HG03139 (cell line): ENCODE data around the gene RAP2A.

ENCODE experiments used
- ATAC-seq: cut with Tn5 transposase; IDR thresholded peaks from one replicate; pipeline ENCODE4 v1.9.1; 2021; ENCODE audit not compliant: unreplicated experiment

Gene RAP2A

GRCh38 chr13:97446448-97446847, 12.5 kb downstream of the RAP2A start:
- ATAC-seq = no peak

DNA sequence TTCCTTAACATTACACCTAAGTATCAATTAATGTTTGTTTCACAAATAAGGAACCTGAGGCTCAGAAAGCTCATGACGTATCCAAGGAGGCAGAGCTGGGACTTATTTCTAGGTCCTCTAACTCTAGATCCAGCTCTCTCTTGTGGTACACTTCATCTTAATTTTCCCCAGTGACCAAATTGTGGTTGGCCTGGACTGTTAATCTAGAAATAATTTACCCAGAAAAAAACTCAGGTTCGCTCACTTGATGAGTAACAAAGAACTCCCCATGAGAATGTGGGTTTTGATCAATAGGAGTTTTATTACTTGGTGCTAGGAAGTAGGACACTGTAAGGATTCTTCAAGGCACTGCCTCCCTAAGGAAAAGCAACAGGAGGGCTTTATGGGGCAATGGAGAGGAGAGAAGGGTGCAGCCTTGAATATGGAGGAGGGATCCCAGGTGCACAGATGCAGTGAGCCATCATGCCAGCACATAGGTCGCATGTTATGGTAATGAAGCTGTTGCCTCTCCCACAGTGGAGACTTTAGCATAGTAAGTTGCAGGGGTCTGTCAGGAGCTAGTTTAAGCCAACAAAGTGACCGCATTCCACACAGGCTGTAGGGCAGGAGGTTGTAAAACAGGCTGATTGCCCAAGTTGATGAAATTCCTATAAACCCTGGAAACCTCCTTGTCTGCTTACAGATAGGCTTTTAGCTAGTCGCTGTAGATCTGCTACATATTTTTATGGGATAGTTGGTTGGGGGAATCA, 14.7 kb downstream of the RAP2A start:
- ATAC-seq = peak; percentile 64

GRCh38 chr13:97454699-97455098, 20.7 kb downstream of the RAP2A start:
- ATAC-seq = no peak

DNA sequence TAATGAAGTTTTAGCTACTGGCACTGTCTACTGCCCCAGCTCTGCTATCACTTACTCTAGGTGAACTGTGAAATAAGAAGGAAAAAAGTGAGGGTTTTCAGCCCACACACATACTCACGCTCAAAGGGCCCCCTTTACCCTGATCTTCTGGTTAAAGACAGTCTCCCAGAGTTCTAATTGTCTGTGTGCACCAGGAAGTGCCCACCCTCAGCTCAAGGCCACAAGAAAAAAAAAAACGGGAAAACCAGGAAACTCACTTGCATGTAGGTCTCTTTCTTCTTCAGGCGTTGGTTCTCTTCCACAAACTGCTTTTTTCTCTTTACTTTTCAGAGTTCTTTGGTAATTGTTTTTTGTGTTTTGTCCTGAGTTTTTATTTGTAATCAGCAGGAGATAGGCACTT, 22.1 kb downstream of the RAP2A start:
- no peak for ATAC-seq

DNA sequence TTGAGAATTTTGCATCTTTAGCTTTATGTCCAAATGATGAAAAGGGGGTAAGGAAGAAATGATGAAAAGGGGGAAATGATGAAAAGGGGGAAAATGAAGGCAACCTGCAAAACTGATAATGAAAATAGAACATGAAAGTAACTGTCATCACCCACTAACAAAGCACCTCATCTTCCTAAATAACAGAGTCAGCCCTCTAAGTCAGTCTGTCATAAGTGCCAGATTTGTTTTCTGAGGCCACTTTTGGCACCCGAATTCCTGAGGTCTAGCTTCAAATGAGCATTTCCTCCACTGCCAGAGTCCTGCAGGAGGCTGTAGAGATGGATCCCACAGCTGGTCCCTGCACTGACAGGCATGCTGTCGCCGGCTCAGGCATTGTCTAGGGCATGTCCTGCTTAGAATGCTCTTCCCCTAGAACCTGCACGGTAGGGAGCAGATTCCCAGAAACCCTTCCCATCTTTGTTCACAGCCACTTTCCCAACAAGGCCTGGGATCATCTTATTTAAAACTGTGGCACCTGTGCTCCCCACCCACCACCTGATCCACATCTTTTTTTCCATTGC, 25.3 kb downstream of the RAP2A start:
- no peak for ATAC-seq

- ATAC-seq = peak; percentile 92
Observed at GRCh38 chr13:97460004-97460775, 26.2 kb downstream of the RAP2A start.

GRCh38 chr13:97460853-97461252, 26.9 kb downstream of the RAP2A start:
- no peak for ATAC-seq

GRCh38 chr13:97464561-97464960, 30.6 kb downstream of the RAP2A start:
- no peak for ATAC-seq

DNA sequence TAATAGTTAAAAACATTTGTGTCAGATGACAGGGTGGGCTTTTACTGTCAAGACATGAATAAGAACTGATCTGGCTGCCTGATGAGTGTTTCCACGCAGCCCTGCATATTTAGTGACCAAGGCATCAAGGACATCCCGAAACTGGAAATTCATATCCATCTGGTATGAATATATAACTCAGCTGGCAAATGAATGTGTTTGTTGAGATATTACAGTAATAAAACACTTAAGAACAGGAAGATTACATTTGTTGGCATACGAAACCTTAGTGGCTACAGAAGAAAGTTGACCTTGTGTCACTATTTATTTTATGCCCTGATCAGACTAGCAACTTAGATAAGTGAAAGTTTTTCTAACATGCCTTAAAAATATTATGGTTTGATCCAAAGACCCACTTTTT, 32.8 kb downstream of the RAP2A start:
- ATAC-seq = no peak

DNA sequence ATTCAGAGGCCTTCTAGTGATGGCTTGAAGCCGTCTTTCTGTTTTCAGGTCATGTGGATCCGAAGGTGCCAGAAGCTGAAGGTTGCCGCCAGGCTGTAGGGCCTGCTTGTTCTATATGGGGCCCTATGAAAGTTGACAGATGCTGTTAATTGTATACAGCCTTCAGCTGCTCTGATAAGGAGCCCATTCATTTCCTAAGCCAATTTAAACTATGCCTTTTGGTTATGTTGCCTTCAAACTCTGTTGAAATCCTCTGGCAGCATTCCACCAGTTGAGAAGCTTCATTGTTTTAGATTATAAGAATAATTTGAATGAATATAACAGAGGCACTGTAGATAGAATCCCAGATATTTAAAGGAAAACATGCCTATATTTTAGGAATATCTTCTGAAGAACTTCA, 34.4 kb downstream of the RAP2A start:
- no peak for ATAC-seq

DNA sequence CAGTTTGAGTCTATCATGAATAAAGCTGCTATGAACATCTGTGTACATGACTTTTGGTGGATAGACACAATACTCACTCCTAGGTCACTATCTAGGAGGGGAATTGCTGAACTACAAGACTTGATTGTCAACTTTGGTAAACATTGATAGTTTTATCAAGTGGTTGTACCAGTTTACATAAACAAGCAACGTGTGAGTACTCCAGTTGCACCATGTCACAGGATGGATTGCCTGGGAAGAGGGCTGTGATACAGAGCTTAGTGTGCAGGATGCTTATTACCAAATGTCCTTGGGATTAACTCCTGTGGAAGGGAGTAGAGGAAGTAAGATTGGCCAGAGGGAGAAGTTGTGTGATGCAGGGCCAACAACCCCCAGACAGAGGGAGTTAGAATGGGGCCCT, 37.7 kb downstream of the RAP2A start:
- no peak for ATAC-seq

DNA sequence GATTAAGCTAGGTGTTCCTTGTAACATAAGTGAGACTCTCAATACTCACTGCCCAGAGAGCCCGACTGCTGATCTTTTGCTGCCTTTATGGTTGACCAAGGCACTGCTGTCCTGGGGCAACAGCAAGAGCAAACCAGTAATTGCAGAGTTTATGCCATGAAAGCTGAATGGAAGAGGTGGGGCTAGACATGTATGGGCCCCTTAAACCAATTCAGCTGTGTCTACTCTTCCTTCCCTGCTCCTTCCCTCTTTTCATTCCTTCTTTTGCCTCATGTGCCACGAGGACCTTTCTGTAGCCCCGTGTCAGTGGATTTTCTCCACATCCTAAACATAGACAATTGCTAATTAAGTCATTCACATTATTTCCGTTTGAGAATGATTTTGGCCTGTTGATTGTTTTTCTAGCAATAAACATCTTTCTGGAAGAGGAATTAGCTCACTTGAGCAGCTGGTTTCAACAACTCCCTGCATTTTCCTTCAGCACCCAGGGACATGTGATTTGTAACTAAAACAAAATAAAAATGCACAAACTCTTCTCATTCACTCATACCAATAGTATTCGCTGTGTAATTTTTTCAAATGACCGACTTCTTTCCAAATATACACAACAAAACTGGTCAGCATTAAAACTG, 40.5 kb downstream of the RAP2A start:
- ATAC-seq = no peak

DNA sequence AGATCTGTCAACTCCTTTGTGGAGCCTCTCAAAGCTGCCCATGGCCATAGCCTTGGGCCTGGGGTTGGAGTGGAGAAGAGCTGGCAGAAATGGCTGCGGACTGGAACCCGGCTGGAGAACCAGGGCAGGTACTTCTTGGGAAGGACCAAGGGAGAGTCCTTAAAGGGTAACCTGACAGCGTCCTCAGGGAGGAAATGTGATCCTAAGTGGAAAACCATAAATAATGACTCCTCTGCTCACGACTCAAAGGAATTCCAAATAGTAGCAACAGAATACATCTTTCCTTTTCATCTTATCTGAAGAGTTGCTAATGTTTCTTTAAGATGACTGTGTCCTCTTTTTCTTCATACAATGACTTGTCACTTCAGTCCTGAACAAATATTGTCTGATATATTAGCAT, 41.0 kb downstream of the RAP2A start:
- no peak for ATAC-seq

DNA sequence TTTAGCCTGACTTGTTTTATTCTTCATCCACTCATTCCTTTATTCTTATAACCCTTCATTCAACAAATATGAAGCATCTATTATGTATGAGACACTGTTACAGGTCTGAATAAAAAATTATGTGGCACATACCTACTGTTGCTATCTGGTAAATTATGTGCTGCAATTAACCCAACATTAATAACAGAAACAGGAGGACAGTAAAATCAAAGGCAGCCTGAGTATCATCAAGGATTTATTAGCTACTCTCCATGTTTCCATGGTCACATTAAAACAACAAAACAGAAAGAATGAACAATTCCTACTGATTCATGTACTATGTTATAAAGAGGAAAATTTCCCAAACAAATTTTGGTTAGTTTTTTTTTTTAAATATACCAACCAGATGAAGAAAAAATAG, 43.9 kb downstream of the RAP2A start:
- ATAC-seq = no peak

- ATAC-seq = no peak
Observed at GRCh38 chr13:97478247-97478646, 44.3 kb downstream of the RAP2A start.

DNA sequence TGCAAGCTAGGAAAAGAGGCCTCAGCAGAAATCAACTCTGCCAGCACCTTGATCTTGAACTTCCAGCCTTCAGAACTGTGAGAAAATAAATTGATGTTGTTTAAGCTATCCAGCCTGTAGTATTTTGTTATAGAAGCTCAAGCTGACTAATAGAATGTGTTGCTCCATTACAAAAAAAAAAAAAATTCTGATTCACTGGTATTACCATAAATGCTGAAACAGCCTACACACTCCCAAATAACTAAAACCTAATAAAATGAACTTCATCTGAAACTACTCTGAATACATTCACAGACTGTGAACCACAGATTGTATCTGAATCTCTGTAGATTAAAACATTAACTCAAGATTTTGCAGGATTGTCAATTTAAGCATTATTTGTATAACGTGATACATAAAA, 49.5 kb downstream of the RAP2A start:
- no peak for ATAC-seq

DNA sequence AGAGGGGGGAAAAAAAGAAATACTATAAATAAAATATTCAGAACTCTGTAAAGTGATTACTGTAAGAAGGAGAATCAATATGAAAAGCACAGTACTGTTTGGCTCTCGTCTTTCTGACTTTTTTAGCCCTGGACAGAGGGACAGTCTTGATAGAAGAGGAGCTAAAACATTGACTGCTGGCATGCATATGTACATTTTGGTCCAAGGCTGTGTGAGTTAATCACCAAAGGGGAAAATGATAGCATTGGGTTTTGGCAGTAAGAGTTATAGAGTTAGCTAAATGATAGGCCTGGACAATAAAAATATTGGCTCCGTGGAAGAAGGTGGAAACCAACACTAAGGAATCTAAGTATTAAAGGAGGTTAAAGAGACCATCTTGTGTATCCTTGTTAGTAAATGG, 50.3 kb downstream of the RAP2A start:
- ATAC-seq = no peak

DNA sequence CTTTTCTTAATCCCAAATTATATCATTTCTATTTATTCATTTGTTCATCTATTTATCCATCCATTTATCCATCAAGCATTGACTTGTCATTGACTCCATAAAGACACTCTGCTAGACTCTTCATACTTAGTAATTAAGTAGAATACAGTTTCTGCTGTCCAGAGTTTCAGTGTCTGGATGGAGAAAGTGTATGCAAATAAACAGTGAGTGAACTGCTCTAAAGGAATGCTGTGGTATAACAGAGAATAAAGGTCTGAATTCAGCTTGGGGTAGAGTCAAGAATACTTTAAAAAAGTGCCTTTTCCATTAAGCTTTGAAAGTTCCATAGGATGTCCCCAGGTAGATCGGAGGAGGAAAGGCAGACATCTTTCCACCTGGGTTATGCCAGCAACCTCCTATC, 51.4 kb downstream of the RAP2A start:
- ATAC-seq = no peak

DNA sequence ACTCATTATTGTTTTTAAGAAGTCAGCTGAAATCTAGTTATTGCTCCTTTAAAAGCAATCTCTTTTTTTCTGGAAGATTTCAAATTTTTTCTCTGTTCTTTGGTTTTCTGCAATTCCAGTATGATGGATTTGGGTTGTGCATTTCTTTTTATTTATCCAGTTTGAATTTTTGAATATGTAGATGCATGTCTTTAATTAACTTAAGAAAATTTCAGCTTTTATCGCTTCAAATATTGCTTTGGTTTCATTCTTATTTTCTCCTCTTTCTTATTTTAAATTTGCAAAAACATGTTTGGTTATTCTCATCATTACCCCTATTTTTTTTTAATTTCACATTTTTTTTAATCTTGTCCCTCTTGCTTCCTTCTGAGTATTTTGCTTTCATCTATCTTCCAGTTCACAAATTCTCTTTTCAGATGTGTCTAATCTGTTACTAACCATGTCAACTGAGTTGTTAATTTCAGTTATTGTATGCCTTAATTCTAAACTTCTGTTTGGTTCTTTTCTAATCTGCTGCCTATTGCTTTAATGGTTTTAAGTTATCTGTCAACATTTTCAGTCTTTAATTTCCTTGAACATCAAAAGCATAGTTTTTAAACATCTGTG, 56.8 kb downstream of the RAP2A start:
- ATAC-seq = no peak

DNA sequence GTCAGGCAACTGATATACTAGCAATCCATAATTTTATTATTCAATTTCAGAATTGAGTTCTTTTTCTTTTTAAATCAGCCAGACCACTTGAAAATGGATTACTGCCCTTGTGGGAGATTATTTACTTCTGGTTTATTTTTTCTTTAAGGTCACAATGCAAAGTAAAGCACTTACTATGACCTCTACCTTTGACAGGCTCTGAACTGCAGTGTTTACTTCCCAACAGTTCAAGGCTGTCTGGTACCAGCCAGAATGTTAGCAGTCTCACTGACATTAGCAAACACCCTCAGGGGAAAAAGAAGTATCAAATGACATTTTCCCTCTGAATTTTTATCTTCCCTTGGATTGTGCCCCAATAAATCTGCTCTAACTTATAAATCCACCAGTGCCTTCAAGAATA, 57.5 kb downstream of the RAP2A start:
- ATAC-seq = no peak

GRCh38 chr13:97492257-97492656, 58.3 kb downstream of the RAP2A start:
- no peak for ATAC-seq
